Adrenal gland (tissue), 12 donors: ENCODE measurements around the gene AMPD2. TPM values are rescaled to one million over a fixed set of nuclear protein-coding genes. Genes with fewer than 3 reads are reported as not detected.
"Not testable (repeated sequence)": the region's sequence is repeated elsewhere in the genome, so short reads cannot be mapped to it uniquely, and the experiment has no call there.

ENCODE experiments used
- DNase-seq, 7 donors: peaks; one replicate each; pipeline ENCODE4 v3.0.0-alpha.2; 2019 to 2020
- H3K27ac ChIP-seq, 5 donors: fragments of 200-600 bp; sonication (generic) in 4 of 5; 1 replicate in 3 of 5; 2 replicates in 2 of 5; pipeline versions ENCODE4 v1.5.1 to v1.8.0; 2016 to 2020; ENCODE audit warnings: mild to moderate bottlenecking in 1 of 5
- H3K27me3 ChIP-seq: fragments of 200-600 bp; 2 replicates; pipeline ENCODE4 v1.8.0; 2021
- H3K36me3 ChIP-seq, 2 donors: fragments of 200-600 bp; replicated peaks in 1 of 2; 1 replicate in 1 of 2; 2 replicates in 1 of 2; pipeline versions ENCODE4 v1.5.1 to v1.8.0; 2018 to 2022
- H3K4me1 ChIP-seq, 2 donors: fragments of 200-600 bp; replicated peaks in 1 of 2; 1 replicate in 1 of 2; 2 replicates in 1 of 2; pipeline versions ENCODE4 v1.5.1 to v1.8.0; 2018 to 2021
- H3K4me3 ChIP-seq, 4 donors: fragments of 200-600 bp; sonication (generic) in 3 of 4; one replicate each; pipeline ENCODE4 v1.5.1; 2016 to 2018
- H3K9me3 ChIP-seq, 3 donors: fragments of 200-600 bp; sonication (generic) in 1 of 3; replicated peaks in 1 of 3; 1 replicate in 2 of 3; 2 replicates in 1 of 3; pipeline versions ENCODE4 v1.5.1 to v1.8.0; 2016 to 2021
- CTCF ChIP-seq, 6 experiments: fragments of 450-650 bp in 4 of 6; fragments of 200-600 bp in 2 of 6; sonication (generic) in 1 of 6; IDR thresholded peaks; 1 replicate in 5 of 6; 2 replicates in 1 of 6; pipeline versions ENCODE4 v1.5.1 to v1.8.0; 2016 to 2021; ENCODE audit warnings: antibody characterized with exemption in 6 of 6, mild to moderate bottlenecking in 2 of 6, moderate library complexity in 1 of 6
- POLR2A ChIP-seq, 2 donors: fragments of 450-650 bp; IDR thresholded peaks; one replicate each; pipeline ENCODE4 v1.6.1; 2017; ENCODE audit warnings: antibody characterized with exemption in 2 of 2, mild to moderate bottlenecking in 2 of 2, moderate library complexity in 1 of 2
- WGBS, 4 donors: extraction: QIAGEN DNeasy Blood & Tissue Kit in 2 of 4; methylation state at CpG; one replicate each; pipeline versions ENCODE4 v1.1.5 to v1.1.7; 2013 to 2017; 5-methylcytosine and 5-hydroxymethylcytosine counted together
- intact Hi-C, 2 donors: fragments of 100-400 bp; cut with DNase I; formaldehyde crosslinking; loops; one replicate each; pipeline versions ENCODE4 v1.14.1 to v1.15.0; 2022 to 2023
- polyA plus RNA-seq, 3 donors: library from polyadenylated mRNA; stranded (reverse); fragments of 200-250 nt in 2 of 3; fragments of 350-450 nt in 1 of 3; fragmentation: Illumina TruSeq in 1 of 3; extraction: RNeasy Lipid Tissue Mini Kit (QIAGEN cat#74804) in 1 of 3; gene quantifications; one replicate each; pipeline ENCODE4 v1.2.3, GENCODE V29; 2013 to 2014
- total RNA-seq, 9 donors: library from RNA; depleted of rRNA in 4 of 9; stranded (reverse); fragments of >200 nt in 4 of 9; fragments of 120-200 nt in 1 of 9; fragmentation: NEBNext Ultra II Directional in 1 of 9; extraction: Animal tissue kit (Norgen Biotek cat#: 25700) in 1 of 9; gene quantifications; one replicate each; pipeline versions ENCODE4 v1.1.0 to v1.2.4, GENCODE V29; 2013 to 2023
- donor health status: healthy with polysubstance abuse.
- donor health status: Bipolar disorder and iron deficiency.
- donor health status: DM: yes; HTN: yes; CAD: no.
- donor health status: DM: no; HTN: no; CAD: no.
- donor health status: DM: no; HTN: no; CAD: no.
- donor health status: DM: yes; HTN: yes; CAD: no.

The AMPD2 gene
- total and polyA plus RNA-seq, 12 donors, result 28.4 to 170 (median 69.2) TPM

- DNase-seq, result peak in 1 of 7 donors; percentile 56
- H3K4me1 ChIP-seq, result peaks cover 0 to 8% of the 10 kb centered on the region in 2 donors
- intact Hi-C loops, result no loop called here
- TF ChIP-seq CTCF (IDR thresholded peaks at IDR 0.05) (no peak), POLR2A (IDR thresholded peaks at IDR 0.05) (no peak)
- H3K4me3 ChIP-seq, result peak overlapping the region in 2 of 4 donors; percentile 45 to 58
- peak overlapping the region in 1 of 5 donors; percentile 51 for H3K27ac ChIP-seq
- WGBS, 4 donors, result 0 to 9% (median 5%) methylated on average over 7 to 26 of the region's 26 CpGs
- H3K9me3 ChIP-seq, result no peaks in the 10 kb centered on the region
- no peaks in the 10 kb centered on the region for H3K27me3 ChIP-seq
- peaks cover 0 to 3% of the 10 kb centered on the region in 2 donors for H3K36me3 ChIP-seq
Measured at GRCh38 chr1:109668123-109668775, 48.6 kb downstream of the AMPD2 start.

- Histone ChIP-seq H3K9me3 (no peaks in the 10 kb centered on the region), H3K36me3 (peaks cover 0 to 7% of the 10 kb centered on the region in 2 donors), H3K27ac (no peak overlapping the region), H3K4me1 (peaks cover 0 to 8% of the 10 kb centered on the region in 2 donors), H3K4me3 (no peak overlapping the region), H3K27me3 (no peaks in the 10 kb centered on the region)
- intact Hi-C loops, result no loop called here
- peak in 1 of 7 donors; percentile 43 for DNase-seq
- TF ChIP-seq CTCF (IDR thresholded peaks at IDR 0.05) (no peak), POLR2A (IDR thresholded peaks at IDR 0.05) (no peak)
- WGBS, 4 donors, result 91 to 97% (median 92%) methylated on average over 17 to 22 of the region's 22 CpGs
Measured at GRCh38 chr1:109669246-109669948, 49.8 kb downstream of the AMPD2 start.

- H3K27ac ChIP-seq, H3K9me3 ChIP-seq, H3K4me3 ChIP-seq, intact Hi-C loops, H3K4me1 ChIP-seq, DNase-seq, H3K27me3 ChIP-seq, H3K36me3 ChIP-seq: not testable (repeated sequence)
- WGBS, 4 donors, result 92 to 100% (median 95%) methylated on average over 3 to 5 of the region's 5 CpGs
Measured at GRCh38 chr1:109669949-109670302, 50.3 kb downstream of the AMPD2 start.

- Histone ChIP-seq H3K27me3 (no peaks in the 10 kb centered on the region), H3K4me3 (no peak overlapping the region), H3K9me3 (no peaks in the 10 kb centered on the region), H3K36me3 (peaks cover 0 to 7% of the 10 kb centered on the region in 2 donors), H3K4me1 (peaks cover 0 to 8% of the 10 kb centered on the region in 2 donors), H3K27ac (no peak overlapping the region)
- DNase-seq, result no peak
- intact Hi-C loops, result no loop called here
- WGBS, 4 donors, result 88 to 96% (median 88%) methylated on average over 2 to 5 of the region's 5 CpGs
- TF ChIP-seq CTCF (IDR thresholded peaks at IDR 0.05) (no peak), POLR2A (IDR thresholded peaks at IDR 0.05) (no peak)
Measured at GRCh38 chr1:109671067-109671466, 51.4 kb downstream of the AMPD2 start.

- DNase-seq, H3K4me1 ChIP-seq, H3K36me3 ChIP-seq, intact Hi-C loops, H3K27me3 ChIP-seq, H3K27ac ChIP-seq, H3K4me3 ChIP-seq, H3K9me3 ChIP-seq: not testable (repeated sequence)
- 79 to 100% (median 90%) methylated on average over 2 of the region's 2 CpGs for WGBS, 4 donors
Measured at GRCh38 chr1:109673861-109674260, 54.2 kb downstream of the AMPD2 start.

- intact Hi-C loops, H3K4me3 ChIP-seq, H3K36me3 ChIP-seq, H3K4me1 ChIP-seq, DNase-seq, H3K9me3 ChIP-seq, H3K27ac ChIP-seq, H3K27me3 ChIP-seq: not testable (repeated sequence)
- WGBS, 4 donors, result 81 to 93% (median 91%) methylated on average over 3 of the region's 3 CpGs
Measured at GRCh38 chr1:109676683-109677381, 57.2 kb downstream of the AMPD2 start.
